ENCODE data around the gene PLA2G5.

The PLA2G5 gene

GRCh38 chr1:20114021-20114648 lies 44.1 kb downstream of the PLA2G5 start:
- intact Hi-C loops (cut with DNase I; ENCODE audit: low total_unique reads), result no loop called here

GRCh38 chr1:20115479-20115878 lies 45.5 kb downstream of the PLA2G5 start:
- intact Hi-C loops (cut with DNase I; ENCODE audit: low total_unique reads), result no loop called here
- no peak for DNase-seq
- TF ChIP-seq CTCF (IDR thresholded peaks at IDR 0.05), result no peak
- Histone ChIP-seq H3K9me3 (no peaks in the 10 kb centered on the region), H3K36me3 (no peaks in the 10 kb centered on the region), H3K27me3 (peaks cover 0 to 36% of the 10 kb centered on the region in 2 donors), H3K27ac (no peak overlapping the region), H3K4me3 (no peak overlapping the region), H3K4me1 (no peaks in the 10 kb centered on the region)

More at GRCh38 chr1:20114021-20114648, 44.1 kb downstream of the PLA2G5 start:
- TF ChIP-seq CTCF (IDR thresholded peaks at IDR 0.05), result no peak
- no peak for DNase-seq
- H3K27ac ChIP-seq, result no peak overlapping the region
- H3K27me3 ChIP-seq, result peaks cover 0 to 42% of the 10 kb centered on the region in 2 donors
- H3K4me1 ChIP-seq, result no peaks in the 10 kb centered on the region
- no peaks in the 10 kb centered on the region for H3K9me3 ChIP-seq
- no peaks in the 10 kb centered on the region for H3K36me3 ChIP-seq
- H3K4me3 ChIP-seq, result no peak overlapping the region

- H3K36me3 ChIP-seq, result no peaks in the 10 kb centered on the region
- intact Hi-C loops (cut with DNase I; ENCODE audit: low total_unique reads), result no loop called here
- TF ChIP-seq CTCF (IDR thresholded peaks at IDR 0.05), result no peak
- H3K9me3 ChIP-seq, result no peaks in the 10 kb centered on the region
- peaks cover 0 to 36% of the 10 kb centered on the region in 2 donors for H3K27me3 ChIP-seq
- no peak overlapping the region for H3K4me3 ChIP-seq
- H3K27ac ChIP-seq, result no peak overlapping the region
- no peaks in the 10 kb centered on the region for H3K4me1 ChIP-seq
- no peak for DNase-seq
These were observed 45.9 kb downstream of the PLA2G5 start for GRCh38 chr1:20115916-20116315.

- H3K9me3 ChIP-seq, result no peaks in the 10 kb centered on the region
- intact Hi-C loops (cut with DNase I; ENCODE audit: low total_unique reads), result no loop called here
- TF ChIP-seq CTCF (IDR thresholded peaks at IDR 0.05), result no peak
These were observed 47.2 kb downstream of the PLA2G5 start for GRCh38 chr1:20117236-20117635.

GRCh38 chr1:20119347-20119746 lies 49.4 kb downstream of the PLA2G5 start, which contains the start of gene PLA2G2D:
Gene PLA2G2D, minus strand, starts transcription at chr1:20119536. Its CDS starts 38 bp downstream, at chr1:20119498.
- Histone ChIP-seq H3K9me3 (no peaks in the 10 kb centered on the region), H3K27ac (no peak within 1 kb of the TSS), H3K36me3 (no peaks in the 10 kb centered on the region), H3K4me3 (no peak within 1 kb of the TSS), H3K27me3 (peaks cover 0 to 36% of the 10 kb centered on the region in 2 donors), H3K4me1 (no peaks in the 10 kb centered on the region)
- DNase-seq, result no peak
- TF ChIP-seq CTCF (IDR thresholded peaks at IDR 0.05), result no peak
- intact Hi-C loops (cut with DNase I; ENCODE audit: low total_unique reads), result no loop called here

More at GRCh38 chr1:20117236-20117635, 47.2 kb downstream of the PLA2G5 start:
- DNase-seq, result no peak
- H3K4me1 ChIP-seq, result no peaks in the 10 kb centered on the region
- no peak overlapping the region for H3K27ac ChIP-seq
- peaks cover 0 to 46% of the 10 kb centered on the region in 2 donors for H3K27me3 ChIP-seq
- H3K4me3 ChIP-seq, result no peak overlapping the region
- no peaks in the 10 kb centered on the region for H3K36me3 ChIP-seq
